HG02943 (cell line): Measurements from ENCODE around the gene ABCC6.
"Not testable (repeated sequence)": the region's sequence is repeated elsewhere in the genome, so short reads cannot be mapped to it uniquely, and the experiment has no call there.

Experiments
- ATAC-seq: cut with Tn5 transposase; IDR thresholded peaks from one replicate; pipeline ENCODE4 v1.9.1; 2021; ENCODE audit warnings: mild to moderate bottlenecking, low read depth, moderate library complexity; ENCODE audit not compliant: unreplicated experiment

The ABCC6 gene

GRCh38 chr16:16191493-16192167, 31.7 kb downstream of the ABCC6 start:
- no peak for ATAC-seq

GRCh38 chr16:16190966-16191365, 32.3 kb downstream of the ABCC6 start:
- ATAC-seq = not testable (repeated sequence)

- ATAC-seq = no peak
These were observed 32.7 kb downstream of the ABCC6 start for GRCh38 chr16:16190546-16190945.

- no peak for ATAC-seq
These were observed 33.5 kb downstream of the ABCC6 start for GRCh38 chr16:16189842-16190241.

- ATAC-seq = no peak
These were observed 34.5 kb downstream of the ABCC6 start for GRCh38 chr16:16188827-16189226.

GRCh38 chr16:16186820-16187219, 36.5 kb downstream of the ABCC6 start:
- ATAC-seq = no peak

GRCh38 chr16:16185095-16185494, 38.2 kb downstream of the ABCC6 start:
- ATAC-seq = no peak

- no peak for ATAC-seq
These were observed 38.7 kb downstream of the ABCC6 start for GRCh38 chr16:16184594-16184993.

GRCh38 chr16:16183562-16183961, 39.7 kb downstream of the ABCC6 start:
- no peak for ATAC-seq

- no peak for ATAC-seq
These were observed 40.4 kb downstream of the ABCC6 start for GRCh38 chr16:16182918-16183317.

- ATAC-seq = not testable (repeated sequence)
These were observed 41.5 kb downstream of the ABCC6 start for GRCh38 chr16:16181748-16182147.

- ATAC-seq = no peak
These were observed 44.7 kb downstream of the ABCC6 start for GRCh38 chr16:16178455-16179162.

- ATAC-seq = no peak
These were observed 47.0 kb downstream of the ABCC6 start for GRCh38 chr16:16176328-16176727.

GRCh38 chr16:16175296-16175695, 48.0 kb downstream of the ABCC6 start:
- no peak for ATAC-seq

GRCh38 chr16:16172991-16173390, 50.3 kb downstream of the ABCC6 start:
- no peak for ATAC-seq

GRCh38 chr16:16171332-16171919, 51.9 kb downstream of the ABCC6 start:
- ATAC-seq = no peak

- ATAC-seq = no peak
These were observed 53.7 kb downstream of the ABCC6 start for GRCh38 chr16:16169615-16170014.

- ATAC-seq = no peak
These were observed 54.9 kb downstream of the ABCC6 start for GRCh38 chr16:16168431-16168830.

- ATAC-seq = no peak
These were observed 55.4 kb downstream of the ABCC6 start for GRCh38 chr16:16167927-16168326.

- ATAC-seq = no peak
These were observed 56.3 kb downstream of the ABCC6 start for GRCh38 chr16:16166949-16167348.

GRCh38 chr16:16166085-16166484, 57.2 kb downstream of the ABCC6 start:
- ATAC-seq = no peak

GRCh38 chr16:16164243-16164642, 59.1 kb downstream of the ABCC6 start:
- ATAC-seq = no peak
